Fibroblast of lung (primary cell): ENCODE data around the gene THSD7A. TPM values are rescaled to one million over a fixed set of nuclear protein-coding genes. Genes with fewer than 3 reads are reported as not detected.

Experiments
- DNase-seq, 2 donors: peaks; one replicate each; pipeline versions ENCODE4 v3.0.0 to v3.0.0-alpha.2; 2010; ENCODE audit warnings: low read depth in 2 of 2
- H2AFZ ChIP-seq: 2 replicates; pipeline ENCODE4 v1.5.1; 2012; ENCODE audit warnings: low read length, control low read depth, inconsistent platforms
- H3K27ac ChIP-seq: 2 replicates; pipeline ENCODE4 v1.5.1; 2011; ENCODE audit warnings: low read length, control low read depth; ENCODE audit not compliant: insufficient read depth
- H3K27me3 ChIP-seq: 2 replicates; pipeline ENCODE4 v1.5.1; 2011; ENCODE audit warnings: mild to moderate bottlenecking, low read length; ENCODE audit not compliant: control insufficient read depth, insufficient read depth
- H3K36me3 ChIP-seq: 2 replicates; pipeline ENCODE4 v1.5.1; 2011; ENCODE audit warnings: low read length; ENCODE audit not compliant: control insufficient read depth, insufficient read depth
- H3K4me1 ChIP-seq: 2 replicates; pipeline ENCODE4 v1.5.1; 2011; ENCODE audit warnings: low read length; ENCODE audit not compliant: control insufficient read depth, insufficient read depth; ENCODE audit errors: extremely low read depth
- H3K4me2 ChIP-seq: 2 replicates; pipeline ENCODE4 v1.5.1; 2011; ENCODE audit warnings: low read length, control low read depth; ENCODE audit not compliant: insufficient read depth; ENCODE audit errors: extremely low read depth
- H3K4me3 ChIP-seq, 4 experiments: fragments of 200-600 bp in 1 of 4; sonication (generic) in 1 of 4; replicated peaks in 1 of 4; 2 replicates each; pipeline ENCODE4 v1.5.1; 2011 to 2016; ENCODE audit warnings: low read length in 4 of 4, low read depth in 3 of 4, mild to moderate bottlenecking in 3 of 4, control low read depth in 2 of 4, inconsistent platforms in 1 of 4, mixed read lengths in 1 of 4; ENCODE audit not compliant: insufficient read depth in 1 of 4; ENCODE audit errors: control extremely low read depth in 1 of 4
- H3K79me2 ChIP-seq: 2 replicates; pipeline ENCODE4 v1.5.1; 2012; ENCODE audit warnings: mild to moderate bottlenecking, low read length, inconsistent platforms; ENCODE audit not compliant: control insufficient read depth, insufficient read depth
- H3K9ac ChIP-seq: 2 replicates; pipeline ENCODE4 v1.5.1; 2011; ENCODE audit warnings: mild to moderate bottlenecking, low read length, control low read depth; ENCODE audit not compliant: insufficient read depth
- H3K9me3 ChIP-seq: 2 replicates; pipeline ENCODE4 v1.5.1; 2012; ENCODE audit warnings: low read depth, low read length; ENCODE audit not compliant: control insufficient read depth, insufficient read depth
- H4K20me1 ChIP-seq: 2 replicates; pipeline ENCODE4 v1.5.1; 2011; ENCODE audit warnings: low read length; ENCODE audit not compliant: control insufficient read depth, insufficient read depth; ENCODE audit errors: extremely low read depth
- CTCF ChIP-seq, 2 donors: IDR thresholded peaks in 1 of 2; conservative IDR thresholded peaks in 1 of 2; 1 replicate in 1 of 2; 2 replicates in 1 of 2; pipeline ENCODE4 v1.5.1; 2011 to 2012; ENCODE audit warnings: low read length in 2 of 2, control low read depth in 1 of 2, inconsistent platforms in 1 of 2, low read depth in 1 of 2, mild to moderate bottlenecking in 1 of 2
- EZH2 ChIP-seq: IDR thresholded peaks from 2 replicates; pipeline ENCODE4 v1.5.1; 2012; ENCODE audit warnings: low read length, control low read depth, mild to moderate bottlenecking; ENCODE audit errors: missing control alignments
- polyA plus RNA-seq, 2 donors: library from polyadenylated mRNA; depleted of rRNA in 1 of 2; stranded (reverse) in 1 of 2; unstranded in 1 of 2; fragments of >200 nt; gene quantifications; 2 replicates each; pipeline ENCODE4 v1.2.1, GENCODE V29; 2011 to 2012; ENCODE audit warnings: missing spikeins in 1 of 2
- total RNA-seq: library from RNA; depleted of rRNA; stranded (reverse); fragments of >200 nt; gene quantifications from 2 replicates; pipeline ENCODE4 v1.2.1, GENCODE V29; 2014

THSD7A gene
- total and polyA plus RNA-seq, 2 donors (not counting 1 experiment from before 2014, with no cell fraction given) = 0.02 to 0.83 TPM

- H3K27me3 ChIP-seq = no peaks in the 10 kb centered on the region
- no peaks in the 10 kb centered on the region for H3K79me2 ChIP-seq
- H3K9me3 ChIP-seq = no peaks in the 10 kb centered on the region
- no peak overlapping the region for H3K4me3 ChIP-seq
- no peak for TF ChIP-seq EZH2
- no peak for TF ChIP-seq CTCF (conservative IDR thresholded peaks at IDR 0.05 in 1 of 2, IDR thresholded peaks at IDR 0.05 in 1 of 2; ENCODE audit: low read depth in 1 of 2, low read length in 2 of 2)
- no peak overlapping the region for H3K4me2 ChIP-seq
- no peak overlapping the region for H3K9ac ChIP-seq
- no peaks in the 10 kb centered on the region for H4K20me1 ChIP-seq
- no peak overlapping the region for H2AFZ ChIP-seq
- DNase-seq = no peak
- H3K4me1 ChIP-seq = no peaks in the 10 kb centered on the region
- no peak overlapping the region for H3K27ac ChIP-seq
- H3K36me3 ChIP-seq = no peaks in the 10 kb centered on the region
These were observed 117.8 kb downstream of the THSD7A start for GRCh38 chr7:11714205-11714604.

- H3K4me1 ChIP-seq = no peaks in the 10 kb centered on the region
- H3K79me2 ChIP-seq = no peaks in the 10 kb centered on the region
- no peak overlapping the region for H3K27ac ChIP-seq
- H4K20me1 ChIP-seq = no peaks in the 10 kb centered on the region
- no peaks in the 10 kb centered on the region for H3K27me3 ChIP-seq
- DNase-seq = no peak
- no peak overlapping the region for H3K4me3 ChIP-seq
- H3K9ac ChIP-seq = no peak overlapping the region
- H2AFZ ChIP-seq = no peak overlapping the region
- H3K4me2 ChIP-seq = no peak overlapping the region
- no peaks in the 10 kb centered on the region for H3K36me3 ChIP-seq
- TF ChIP-seq CTCF (conservative IDR thresholded peaks at IDR 0.05 in 1 of 2, IDR thresholded peaks at IDR 0.05 in 1 of 2; ENCODE audit: low read depth in 1 of 2, low read length in 2 of 2) (no peak), EZH2 (no peak)
- no peaks in the 10 kb centered on the region for H3K9me3 ChIP-seq
These were observed 118.6 kb downstream of the THSD7A start for GRCh38 chr7:11713352-11713751.

- Histone ChIP-seq H4K20me1 (no peaks in the 10 kb centered on the region), H2AFZ (no peak overlapping the region), H3K79me2 (no peaks in the 10 kb centered on the region), H3K4me3 (no peak overlapping the region), H3K27me3 (no peaks in the 10 kb centered on the region), H3K4me2 (no peak overlapping the region), H3K9me3 (no peaks in the 10 kb centered on the region), H3K4me1 (no peaks in the 10 kb centered on the region), H3K36me3 (no peaks in the 10 kb centered on the region), H3K27ac (no peak overlapping the region), H3K9ac (no peak overlapping the region)
- TF ChIP-seq EZH2 = no peak
- TF ChIP-seq CTCF (conservative IDR thresholded peaks at IDR 0.05 in 1 of 2, IDR thresholded peaks at IDR 0.05 in 1 of 2; ENCODE audit: low read depth in 1 of 2, low read length in 2 of 2) = no peak
- no peak for DNase-seq
These were observed 121.6 kb downstream of the THSD7A start for GRCh38 chr7:11710377-11710776.
